Activated T-helper 2 cell treated with anti-CD3 and anti-CD28 coated beads, Interferon-gamma antibody, Interleukin-2, Interleukin-4, amounts not matched to agents 10 μg/mL and 5 μg/mL and 100 μg/mL, durations not matched to agents 14 hours and 24 hours and 36 hours (primary cell): ENCODE data around the gene CEP290. TPM values are rescaled to one million over a fixed set of nuclear protein-coding genes. Genes with fewer than 3 reads are reported as not detected.

Source experiments
- DNase-seq: peaks from one replicate; pipeline ENCODE4 v3.0.0; 2021; ENCODE audit warnings: low spot score
- H3K27ac Mint-ChIP-seq: one replicate; pipeline ENCODE4 v1.8.0; 2021; ENCODE audit warnings: mixed read lengths
- H3K27me3 Mint-ChIP-seq: one replicate; pipeline ENCODE4 v1.8.0; 2021; ENCODE audit warnings: low read depth, mixed read lengths
- H3K36me3 Mint-ChIP-seq: one replicate; pipeline ENCODE4 v1.8.0; 2021; ENCODE audit warnings: low read depth, mixed read lengths
- H3K4me1 Mint-ChIP-seq: one replicate; pipeline ENCODE4 v1.8.0; 2021; ENCODE audit warnings: low read depth, mixed read lengths
- H3K4me3 Mint-ChIP-seq: one replicate; pipeline ENCODE4 v1.8.0; 2021; ENCODE audit warnings: low read depth, mild to moderate bottlenecking, moderate library complexity, mixed read lengths
- H3K9me3 Mint-ChIP-seq: one replicate; pipeline ENCODE4 v1.8.0; 2021; ENCODE audit warnings: mixed read lengths
- intact Hi-C: fragments of 100-400 bp; cut with micrococcal nuclease; formaldehyde crosslinking; loops from one replicate; pipeline ENCODE4 v1.15.1; 2023
- total RNA-seq: library from RNA; stranded (reverse); gene quantifications from 2 replicates; pipeline ENCODE4 v1.2.3, GENCODE V29; 2022

Gene CEP290
- total RNA-seq, 1 donor from 2014 or later: 16.0 TPM

DNA sequence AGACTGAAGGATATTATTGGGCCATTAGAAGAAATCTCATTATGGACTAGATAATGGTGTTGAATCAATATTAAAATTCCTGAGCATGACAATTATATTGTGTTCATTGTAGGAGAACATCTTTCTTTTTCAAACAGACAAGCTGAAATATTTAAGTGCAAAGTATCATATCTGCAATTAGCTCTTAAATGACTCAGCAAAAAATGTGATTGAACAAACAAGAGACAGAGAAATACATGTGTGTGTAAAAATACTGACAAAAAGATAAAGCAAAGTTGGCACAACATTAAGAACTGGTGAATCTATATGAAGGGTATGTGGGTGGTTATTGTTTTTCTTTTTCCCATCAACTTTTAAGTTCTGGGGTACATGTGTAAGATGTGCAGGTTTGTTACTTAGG, 9.5 kb downstream of the CEP290 start:
- H3K27me3 Mint-ChIP-seq: no peaks in the 10 kb centered on the region
- H3K4me1 Mint-ChIP-seq: peaks cover 4% of the 10 kb centered on the region
- DNase-seq: no peak

DNA sequence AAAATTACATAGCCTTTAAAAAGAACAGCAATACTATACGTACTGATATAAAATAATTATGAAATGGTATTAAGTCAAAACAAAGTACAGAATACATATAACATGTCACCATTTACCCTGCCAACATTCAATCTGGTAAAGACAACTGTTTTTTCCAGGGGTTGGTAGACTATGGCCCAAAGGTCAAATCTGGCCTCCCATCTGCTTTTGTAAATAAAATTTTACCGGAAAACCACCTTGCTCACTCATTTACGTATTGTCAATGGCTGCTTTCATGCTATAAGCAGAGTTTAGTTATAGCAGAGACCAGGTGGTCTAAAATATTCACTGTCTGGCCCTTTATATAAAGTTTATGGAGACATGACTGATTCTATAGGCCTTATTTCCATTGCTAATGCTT, 14.0 kb downstream of the CEP290 start:
- H3K9me3 Mint-ChIP-seq: no peaks in the 10 kb centered on the region
- peaks cover 4% of the 10 kb centered on the region for H3K4me1 Mint-ChIP-seq

More for the DNA sequence above, 9.5 kb downstream of the CEP290 start:
- Mint-ChIP-seq H3K4me3 (no peak overlapping the region), H3K9me3 (no peaks in the 10 kb centered on the region), H3K36me3 (peaks cover 44% of the 10 kb centered on the region), H3K27ac (no peak overlapping the region)
- intact Hi-C loops: no loop called here

DNA sequence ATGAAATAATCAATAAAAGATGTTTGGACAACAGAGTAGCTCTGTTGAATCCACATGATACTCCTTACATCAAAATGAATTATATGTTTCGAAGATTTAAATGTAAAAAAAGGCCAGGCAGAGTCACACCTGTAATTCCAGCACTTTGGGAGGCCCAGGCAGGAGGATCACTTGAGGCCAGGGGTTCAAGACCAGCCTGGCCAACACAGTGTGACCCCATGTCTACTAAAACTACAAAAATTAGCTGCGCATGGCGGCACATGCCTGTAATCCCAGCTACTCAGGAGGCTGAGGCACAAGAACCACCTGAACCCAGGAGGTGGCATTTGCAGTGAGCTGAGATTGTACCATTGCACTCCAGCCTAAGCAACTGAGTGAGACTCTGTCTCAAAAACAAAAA, 14.8 kb downstream of the CEP290 start:
- Mint-ChIP-seq H3K36me3 (peaks cover 19% of the 10 kb centered on the region), H3K27me3 (no peaks in the 10 kb centered on the region), H3K27ac (no peak overlapping the region), H3K4me1 (peaks cover under 1% of the 10 kb centered on the region), H3K9me3 (no peaks in the 10 kb centered on the region), H3K4me3 (no peak overlapping the region)
- intact Hi-C loops: no loop called here
- DNase-seq: no peak

More for the DNA sequence above, 14.0 kb downstream of the CEP290 start:
- H3K4me3 Mint-ChIP-seq: no peak overlapping the region
- no peaks in the 10 kb centered on the region for H3K27me3 Mint-ChIP-seq
- H3K36me3 Mint-ChIP-seq: peaks cover 27% of the 10 kb centered on the region
- no peak for DNase-seq
- intact Hi-C loops: no loop called here
- H3K27ac Mint-ChIP-seq: no peak overlapping the region

DNA sequence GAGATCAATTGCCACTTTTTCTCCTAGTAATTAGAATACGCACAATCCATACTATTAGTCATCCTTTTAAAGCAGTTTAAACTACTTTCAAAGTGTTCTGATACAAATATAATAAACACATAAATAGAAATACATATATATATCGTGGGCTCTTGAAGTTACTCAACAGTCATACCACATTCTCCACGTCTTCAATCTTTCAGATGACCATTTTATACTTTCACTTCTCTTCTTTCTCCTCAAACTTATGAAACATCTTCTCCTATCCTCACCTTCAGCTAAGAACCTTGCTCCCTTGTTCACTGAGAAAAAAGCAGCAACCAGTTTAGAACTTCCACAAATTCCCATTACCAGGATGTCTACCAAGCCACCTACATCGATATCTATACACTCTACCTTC, 19.2 kb downstream of the CEP290 start:
- Mint-ChIP-seq H3K9me3 (no peaks in the 10 kb centered on the region), H3K4me3 (no peak overlapping the region), H3K27ac (no peak overlapping the region), H3K36me3 (peaks cover 13% of the 10 kb centered on the region), H3K4me1 (no peaks in the 10 kb centered on the region), H3K27me3 (no peaks in the 10 kb centered on the region)
- intact Hi-C loops: no loop called here
- no peak for DNase-seq

DNA sequence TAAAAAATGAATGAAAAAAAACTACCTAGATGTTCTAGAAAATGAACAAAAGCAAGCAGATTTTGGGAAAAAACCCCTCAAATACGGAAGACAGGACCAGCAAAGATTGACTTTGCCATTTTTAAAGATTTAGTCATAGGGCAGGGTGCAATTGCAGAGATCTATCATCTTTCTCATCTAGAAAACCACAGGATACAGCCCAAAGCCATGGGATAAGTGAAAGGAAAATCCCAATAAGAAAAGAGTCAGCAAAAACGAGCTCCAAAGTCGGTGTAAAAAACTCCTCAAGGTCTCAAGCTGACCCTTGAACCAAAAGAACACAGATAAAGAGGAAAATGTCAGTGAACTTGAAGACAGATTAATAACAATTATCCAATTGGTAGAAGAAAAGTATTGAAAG, 28.0 kb downstream of the CEP290 start:
- H3K4me1 Mint-ChIP-seq: peaks cover 3% of the 10 kb centered on the region
- H3K27ac Mint-ChIP-seq: peak overlapping the region; percentile 13
- peaks cover 35% of the 10 kb centered on the region for H3K36me3 Mint-ChIP-seq
- intact Hi-C loops: loop anchor here (10.0 kb wide), 1 partner anchor 881 kb away; no protein-coding TSS in a partner anchor
- no peaks in the 10 kb centered on the region for H3K27me3 Mint-ChIP-seq
- no peaks in the 10 kb centered on the region for H3K9me3 Mint-ChIP-seq
- H3K4me3 Mint-ChIP-seq: no peak overlapping the region
- DNase-seq: no peak

DNA sequence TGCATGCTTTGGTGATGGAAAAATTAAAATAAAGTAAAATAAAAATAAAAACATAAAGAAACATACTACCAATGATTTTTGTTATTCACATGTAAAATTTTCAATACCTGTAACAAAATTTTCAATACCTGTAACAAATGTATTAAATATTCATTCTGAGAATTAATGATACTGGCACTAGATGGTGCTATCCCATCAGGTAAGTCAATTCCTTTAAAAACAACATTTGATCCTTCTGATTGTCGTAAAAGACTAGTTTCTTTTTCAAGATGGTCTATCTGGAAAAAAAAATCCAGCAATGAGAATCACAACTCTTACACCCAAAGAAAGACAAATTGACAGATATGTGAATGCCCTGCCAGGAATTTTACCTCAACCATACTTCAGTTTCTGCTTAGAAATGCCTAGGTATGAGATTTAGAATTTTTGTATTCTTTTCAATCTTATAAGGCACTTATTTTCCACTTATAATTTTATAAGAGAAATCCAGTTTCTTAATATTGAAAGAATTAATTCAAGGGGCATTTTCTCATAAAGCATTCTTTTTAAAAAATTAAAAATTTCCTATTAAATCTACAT, 30.7 kb downstream of the CEP290 start:
- H3K27ac Mint-ChIP-seq: peak overlapping the region; percentile 46
- no peaks in the 10 kb centered on the region for H3K9me3 Mint-ChIP-seq
- peaks cover 3% of the 10 kb centered on the region for H3K4me1 Mint-ChIP-seq
- no peaks in the 10 kb centered on the region for H3K27me3 Mint-ChIP-seq
- intact Hi-C loops: loop anchor here (1.0 to 10.0 kb wide), 2 partner anchors 282 to 884 kb away; no protein-coding TSS in a partner anchor
- no peak overlapping the region for H3K4me3 Mint-ChIP-seq
- peaks cover 27% of the 10 kb centered on the region for H3K36me3 Mint-ChIP-seq
- no peak for DNase-seq

DNA sequence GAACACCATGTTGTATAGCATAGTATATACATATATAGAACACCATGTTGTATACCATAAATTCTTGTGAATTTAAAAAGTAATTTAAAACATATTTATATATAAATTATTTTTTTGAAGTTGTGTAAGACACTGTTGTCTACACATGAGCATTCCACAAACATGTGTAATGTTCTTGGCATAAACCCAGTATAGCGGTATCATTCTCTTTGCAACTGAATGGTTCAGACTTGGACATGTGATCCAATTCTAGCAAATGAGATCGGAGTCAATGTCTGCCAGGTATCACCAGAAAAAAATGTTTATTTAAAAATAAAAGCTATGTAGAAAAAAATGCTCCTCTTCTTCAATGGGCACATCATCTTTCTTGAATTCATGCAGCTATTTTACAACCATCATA, 33.9 kb downstream of the CEP290 start:
- H3K36me3 Mint-ChIP-seq: peaks cover 20% of the 10 kb centered on the region
- intact Hi-C loops: no loop called here

DNA sequence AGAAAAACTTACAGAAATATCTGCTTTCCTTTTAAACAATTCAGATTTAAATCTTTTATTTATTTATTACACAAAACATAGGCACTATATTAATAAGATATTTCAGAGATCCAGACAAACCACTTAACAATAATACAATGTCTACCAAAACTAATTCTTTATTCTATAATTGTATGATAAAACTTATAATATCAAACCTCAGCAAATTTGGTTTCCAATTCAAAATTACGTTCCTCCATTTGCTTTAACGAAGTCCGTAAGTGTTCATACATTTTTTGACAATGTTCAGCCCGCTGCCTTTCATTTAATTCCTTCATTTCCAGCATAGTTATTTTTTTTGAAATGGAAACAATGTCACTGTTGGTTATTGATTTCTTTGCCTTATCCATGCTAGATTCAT, 48.3 kb downstream of the CEP290 start:
- Mint-ChIP-seq H3K4me3 (no peak overlapping the region), H3K9me3 (no peaks in the 10 kb centered on the region)

More for the DNA sequence above, 33.9 kb downstream of the CEP290 start:
- Mint-ChIP-seq H3K27ac (no peak overlapping the region), H3K4me3 (no peak overlapping the region), H3K27me3 (no peaks in the 10 kb centered on the region), H3K9me3 (no peaks in the 10 kb centered on the region), H3K4me1 (peaks cover 1% of the 10 kb centered on the region)
- DNase-seq: no peak

DNA sequence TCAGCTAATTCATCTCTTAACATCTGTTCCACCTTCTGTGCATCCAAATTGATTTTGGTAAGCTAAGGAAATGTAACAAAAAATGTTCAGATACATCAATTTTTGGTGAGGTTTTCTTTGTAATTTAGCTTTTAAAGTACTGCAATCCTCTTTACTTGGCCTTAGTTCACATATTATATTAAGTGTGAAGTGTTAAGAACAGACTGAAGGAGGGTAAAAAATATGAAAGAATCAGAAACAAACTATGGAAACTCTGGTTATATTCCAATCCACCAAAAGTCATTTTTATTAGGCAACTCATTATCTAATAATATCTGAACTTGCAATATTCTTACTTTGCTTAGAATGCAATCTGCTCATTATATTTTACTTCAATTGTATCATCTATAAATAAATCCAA, 49.1 kb downstream of the CEP290 start:
- no peak overlapping the region for H3K4me3 Mint-ChIP-seq
- H3K27ac Mint-ChIP-seq: no peak overlapping the region
- H3K9me3 Mint-ChIP-seq: no peaks in the 10 kb centered on the region
- H3K4me1 Mint-ChIP-seq: no peaks in the 10 kb centered on the region
- H3K36me3 Mint-ChIP-seq: peaks cover 13% of the 10 kb centered on the region
- DNase-seq: no peak
- no peaks in the 10 kb centered on the region for H3K27me3 Mint-ChIP-seq
- intact Hi-C loops: no loop called here

More for the DNA sequence above, 48.3 kb downstream of the CEP290 start:
- DNase-seq: no peak
- intact Hi-C loops: no loop called here
- H3K36me3 Mint-ChIP-seq: peaks cover 16% of the 10 kb centered on the region
- H3K4me1 Mint-ChIP-seq: no peaks in the 10 kb centered on the region
- no peaks in the 10 kb centered on the region for H3K27me3 Mint-ChIP-seq
- H3K27ac Mint-ChIP-seq: no peak overlapping the region

DNA sequence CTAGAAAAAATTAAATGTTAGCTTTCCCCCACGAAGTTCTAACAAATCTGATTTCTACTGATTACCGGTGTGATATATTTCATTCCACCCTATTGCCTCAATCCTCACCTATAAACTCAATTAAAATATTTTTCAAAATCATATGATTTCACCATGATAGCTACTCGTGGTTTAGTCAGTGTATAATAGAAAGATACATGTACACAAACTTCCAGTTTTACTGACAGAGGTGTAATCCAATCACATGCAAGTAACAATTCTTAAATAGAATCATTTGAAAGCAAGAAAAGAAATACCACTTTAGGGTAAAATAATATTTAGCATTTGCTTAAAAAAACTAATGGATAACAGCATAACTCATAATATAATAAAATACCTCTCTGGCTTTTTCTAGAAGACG, 57.7 kb downstream of the CEP290 start:
- Mint-ChIP-seq H3K4me1 (no peaks in the 10 kb centered on the region), H3K27me3 (no peaks in the 10 kb centered on the region), H3K4me3 (no peak overlapping the region), H3K9me3 (no peaks in the 10 kb centered on the region), H3K27ac (no peak overlapping the region), H3K36me3 (peaks cover 38% of the 10 kb centered on the region)
- no peak for DNase-seq
- intact Hi-C loops: no loop called here

DNA sequence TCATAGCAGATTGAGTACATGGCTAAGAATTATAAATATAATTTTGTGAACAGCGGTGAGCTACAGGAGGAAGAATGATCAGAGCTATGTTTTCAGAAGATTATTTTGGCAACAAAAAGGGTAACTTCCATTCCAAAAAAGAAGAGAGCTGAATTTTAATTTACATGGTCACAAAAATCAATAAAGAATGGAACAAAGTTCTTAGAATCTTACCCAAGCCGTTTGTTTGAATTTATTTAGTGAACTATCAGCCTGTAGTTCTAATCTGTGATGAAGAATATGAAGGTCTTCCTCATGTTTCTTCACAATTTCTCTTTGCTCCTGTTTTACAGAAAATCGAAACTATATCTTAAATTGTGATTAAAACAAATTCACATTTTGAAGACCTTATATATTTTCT, 58.3 kb downstream of the CEP290 start:
- Mint-ChIP-seq H3K27ac (no peak overlapping the region), H3K27me3 (no peaks in the 10 kb centered on the region), H3K36me3 (peaks cover 33% of the 10 kb centered on the region), H3K4me3 (no peak overlapping the region), H3K4me1 (no peaks in the 10 kb centered on the region), H3K9me3 (no peaks in the 10 kb centered on the region)
- DNase-seq: no peak
- intact Hi-C loops: no loop called here

DNA sequence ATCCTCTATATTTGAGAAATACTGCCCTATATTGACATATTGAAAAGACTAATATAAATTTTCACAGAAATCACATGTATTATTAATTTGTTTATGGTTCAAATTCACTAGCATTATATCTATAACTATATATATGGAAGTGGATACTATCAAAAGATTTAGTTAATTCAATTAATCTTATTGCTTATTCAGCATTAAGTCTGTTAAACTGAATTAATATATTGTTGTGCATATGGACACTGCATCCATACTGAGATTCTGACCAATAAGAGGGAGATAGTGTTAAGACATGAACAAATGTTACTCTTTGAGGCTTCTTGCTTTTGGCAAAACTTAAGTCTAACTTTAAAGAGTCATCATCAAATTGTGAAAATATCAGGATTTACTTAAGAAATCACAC, 60.6 kb downstream of the CEP290 start:
- Mint-ChIP-seq H3K36me3 (peaks cover 40% of the 10 kb centered on the region), H3K9me3 (no peaks in the 10 kb centered on the region), H3K4me1 (no peaks in the 10 kb centered on the region), H3K4me3 (no peak overlapping the region), H3K27ac (no peak overlapping the region), H3K27me3 (no peaks in the 10 kb centered on the region)
- intact Hi-C loops: no loop called here
- DNase-seq: no peak

DNA sequence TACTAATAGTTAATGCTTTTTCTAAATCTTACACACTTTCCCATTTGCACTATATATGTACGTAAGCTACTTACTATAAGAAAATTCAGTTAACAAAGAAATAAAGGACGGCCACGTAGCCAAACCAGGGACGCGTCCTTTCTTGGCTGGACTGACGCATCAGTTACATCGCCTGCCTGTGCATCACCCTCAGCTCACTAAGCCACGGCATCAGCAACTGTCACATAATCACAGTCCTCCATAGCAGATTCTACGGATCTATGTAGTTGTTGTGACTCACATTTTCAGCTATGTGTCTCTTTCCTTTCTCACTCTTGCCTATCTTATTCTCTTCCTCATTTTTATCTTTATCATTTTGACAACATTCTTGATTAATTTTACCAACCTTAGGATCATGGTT, 74.6 kb downstream of the CEP290 start:
- Mint-ChIP-seq H3K4me3 (no peak overlapping the region), H3K9me3 (no peaks in the 10 kb centered on the region)
- intact Hi-C loops: no loop called here

DNA sequence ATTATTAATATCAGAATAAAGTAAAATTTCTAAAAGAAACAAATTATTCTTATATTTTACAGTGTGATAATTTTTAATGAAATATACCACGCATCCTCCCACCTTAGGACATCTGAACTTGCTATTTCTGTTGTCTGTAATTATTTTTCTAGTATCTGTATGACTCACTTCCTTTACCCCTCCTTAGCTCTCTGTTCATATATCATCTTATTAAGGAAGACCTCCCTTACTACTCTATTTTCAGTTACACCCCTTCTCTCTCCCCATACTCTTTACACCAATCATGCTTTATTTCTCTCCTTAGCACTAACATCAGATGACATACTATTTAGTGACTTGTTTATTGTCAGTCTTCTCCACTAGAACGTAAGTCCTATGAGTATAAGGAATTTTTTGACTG, 78.5 kb downstream of the CEP290 start:
- Mint-ChIP-seq H3K27ac (no peak overlapping the region), H3K4me1 (peaks cover 19% of the 10 kb centered on the region), H3K4me3 (no peak overlapping the region), H3K9me3 (no peaks in the 10 kb centered on the region), H3K27me3 (no peaks in the 10 kb centered on the region), H3K36me3 (peaks cover 38% of the 10 kb centered on the region)
- no peak for DNase-seq
- intact Hi-C loops: no loop called here

More for the DNA sequence above, 74.6 kb downstream of the CEP290 start:
- DNase-seq: no peak
- H3K4me1 Mint-ChIP-seq: peaks cover 16% of the 10 kb centered on the region
- H3K27me3 Mint-ChIP-seq: no peaks in the 10 kb centered on the region
- H3K27ac Mint-ChIP-seq: no peak overlapping the region
- H3K36me3 Mint-ChIP-seq: peaks cover 40% of the 10 kb centered on the region
